Measurements from ENCODE around the gene CDX1. TPM values are rescaled to one million over a fixed set of nuclear protein-coding genes. Genes with fewer than 3 reads are reported as not detected.

CDX1 gene
- total and polyA plus RNA-seq, 2 experiments from 2014 or later: 43.3 to 54.6 TPM

DNA sequence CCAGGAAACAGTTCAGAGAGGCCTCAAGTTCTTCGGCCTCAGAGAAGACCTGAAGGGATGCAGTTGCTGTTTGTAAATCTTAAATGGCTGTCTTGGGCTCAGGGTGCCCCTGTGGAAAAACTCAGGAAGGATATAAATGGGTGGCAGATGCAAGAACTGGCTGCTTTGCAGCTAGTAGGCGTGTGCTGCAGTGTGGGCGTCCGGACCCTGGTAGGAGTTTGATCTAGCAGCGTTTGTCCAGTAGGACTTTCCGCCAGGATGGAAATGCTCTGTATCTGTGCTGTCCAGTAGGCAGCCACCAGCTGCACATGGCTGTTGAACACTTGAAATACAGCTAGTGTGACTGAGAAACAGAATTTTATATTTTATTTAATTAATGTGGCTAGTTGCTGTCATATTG is 7.7 kb downstream of the CDX1 start:
- H3K4me2 ChIP-seq: no peak overlapping the region
- H4K20me1 ChIP-seq (ENCODE audit: insufficient read depth, poor library complexity, severe bottlenecking): no peaks in the 10 kb centered on the region
- H3K4me1 ChIP-seq (ENCODE audit: insufficient read depth): peaks cover 17% of the 10 kb centered on the region
- H3K27ac ChIP-seq: no peak overlapping the region
- no peaks in the 10 kb centered on the region for H3K27me3 ChIP-seq
- H2AFZ ChIP-seq: no peak overlapping the region
- TF ChIP-seq, protein P1, sequence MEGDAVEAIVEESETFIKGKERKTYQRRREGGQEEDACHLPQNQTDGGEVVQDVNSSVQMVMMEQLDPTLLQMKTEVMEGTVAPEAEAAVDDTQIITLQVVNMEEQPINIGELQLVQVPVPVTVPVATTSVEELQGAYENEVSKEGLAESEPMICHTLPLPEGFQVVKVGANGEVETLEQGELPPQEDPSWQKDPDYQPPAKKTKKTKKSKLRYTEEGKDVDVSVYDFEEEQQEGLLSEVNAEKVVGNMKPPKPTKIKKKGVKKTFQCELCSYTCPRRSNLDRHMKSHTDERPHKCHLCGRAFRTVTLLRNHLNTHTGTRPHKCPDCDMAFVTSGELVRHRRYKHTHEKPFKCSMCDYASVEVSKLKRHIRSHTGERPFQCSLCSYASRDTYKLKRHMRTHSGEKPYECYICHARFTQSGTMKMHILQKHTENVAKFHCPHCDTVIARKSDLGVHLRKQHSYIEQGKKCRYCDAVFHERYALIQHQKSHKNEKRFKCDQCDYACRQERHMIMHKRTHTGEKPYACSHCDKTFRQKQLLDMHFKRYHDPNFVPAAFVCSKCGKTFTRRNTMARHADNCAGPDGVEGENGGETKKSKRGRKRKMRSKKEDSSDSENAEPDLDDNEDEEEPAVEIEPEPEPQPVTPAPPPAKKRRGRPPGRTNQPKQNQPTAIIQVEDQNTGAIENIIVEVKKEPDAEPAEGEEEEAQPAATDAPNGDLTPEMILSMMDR (IDR thresholded peaks at IDR 0.05; ENCODE audit: poor library complexity): no peak
- TF ChIP-seq EZH2phosphoT487 (IDR thresholded peaks at IDR 0.05; ENCODE audit: low read depth, severe bottlenecking, unreplicated experiment) (no peak), EZH2 (IDR thresholded peaks at IDR 0.05; ENCODE audit: borderline replicate concordance) (no peak)
- H3K36me3 ChIP-seq (replicated peaks; ENCODE audit: insufficient read depth, low read depth): no peaks in the 10 kb centered on the region
- 91% methylated on average over 6 of the region's 6 CpGs for WGBS (ENCODE audit: low lambda C conversion rate, missing lambda C conversion rate)
- H3K4me3 ChIP-seq: no peak overlapping the region
- H3K79me2 ChIP-seq: peaks cover 27% of the 10 kb centered on the region
- DNase-seq (ENCODE audit: low spot score): no peak
- no peaks in the 10 kb centered on the region for H3K9me3 ChIP-seq (ENCODE audit: low read depth)
- no peaks in the 10 kb centered on the region for H3K9me2 ChIP-seq (replicated peaks; ENCODE audit: insufficient read depth)

DNA sequence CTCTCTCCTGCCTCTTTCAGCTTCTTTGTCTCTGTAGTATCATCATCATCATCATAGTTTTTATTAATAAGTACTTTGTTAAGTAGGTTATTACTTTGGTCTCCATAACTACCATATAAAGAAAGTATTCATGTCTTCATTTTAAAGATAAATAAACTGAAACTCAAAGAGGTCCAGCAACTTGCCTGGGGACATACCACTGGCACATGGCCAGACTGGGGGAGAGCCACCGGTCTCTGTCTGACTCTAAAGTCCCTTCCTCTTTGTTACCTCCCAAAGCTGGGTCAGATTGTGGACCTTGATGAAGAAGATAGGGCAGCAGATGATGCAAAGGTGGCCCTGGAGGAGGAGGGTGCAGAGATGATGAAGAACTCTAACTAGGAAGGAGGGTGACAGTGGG is 8.5 kb downstream of the CDX1 start:
- Histone ChIP-seq H3K27me3 (no peaks in the 10 kb centered on the region), H3K9me3 (ENCODE audit: low read depth) (no peaks in the 10 kb centered on the region), H3K27ac (no peak overlapping the region)

DNA sequence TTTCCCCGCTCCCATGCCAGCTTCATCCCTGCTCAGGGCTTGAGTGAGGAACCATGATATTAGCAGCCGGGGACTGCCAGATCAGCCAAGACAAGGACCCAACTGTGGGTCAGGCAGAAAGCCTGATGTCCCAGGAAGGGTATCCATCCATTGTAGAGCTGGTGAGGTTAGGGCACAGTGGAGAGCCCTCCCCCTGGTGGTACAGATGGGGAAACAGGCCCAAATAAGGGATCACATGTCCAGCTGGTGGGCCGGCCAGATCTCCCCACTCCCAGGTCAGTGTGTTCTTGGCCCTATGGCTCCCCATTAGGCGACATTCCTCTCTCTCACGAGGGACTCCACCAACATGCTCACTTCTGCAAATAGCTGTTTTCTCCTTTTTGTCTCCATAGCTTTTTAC is 9.0 kb downstream of the CDX1 start:
- Histone ChIP-seq H3K36me3 (replicated peaks; ENCODE audit: insufficient read depth, low read depth) (no peaks in the 10 kb centered on the region), H3K27me3 (no peaks in the 10 kb centered on the region), H3K4me3 (no peak overlapping the region), H3K9me2 (replicated peaks; ENCODE audit: insufficient read depth) (no peaks in the 10 kb centered on the region), H3K79me2 (peaks cover 28% of the 10 kb centered on the region), H3K9me3 (ENCODE audit: low read depth) (no peaks in the 10 kb centered on the region), H3K4me2 (no peak overlapping the region), H3K27ac (no peak overlapping the region), H2AFZ (no peak overlapping the region), H3K4me1 (ENCODE audit: insufficient read depth) (peaks cover 23% of the 10 kb centered on the region), H4K20me1 (ENCODE audit: insufficient read depth, poor library complexity, severe bottlenecking) (no peaks in the 10 kb centered on the region)
- no peak for TF ChIP-seq EZH2phosphoT487 (IDR thresholded peaks at IDR 0.05; ENCODE audit: low read depth, severe bottlenecking, unreplicated experiment)
- TF ChIP-seq, protein P1 (IDR thresholded peaks at IDR 0.05; ENCODE audit: poor library complexity): peak; percentile 27
- no peak for DNase-seq (ENCODE audit: low spot score)
- WGBS (ENCODE audit: low lambda C conversion rate, missing lambda C conversion rate): 68% methylated on average over 5 of the region's 5 CpGs

More for the DNA sequence above, 8.5 kb downstream of the CDX1 start:
- peaks cover 18% of the 10 kb centered on the region for H3K4me1 ChIP-seq (ENCODE audit: insufficient read depth)
- no peak overlapping the region for H3K4me2 ChIP-seq
- TF ChIP-seq EZH2phosphoT487 (IDR thresholded peaks at IDR 0.05; ENCODE audit: low read depth, severe bottlenecking, unreplicated experiment): no peak
- TF ChIP-seq EZH2 (IDR thresholded peaks at IDR 0.05; ENCODE audit: borderline replicate concordance): no peak
- TF ChIP-seq, protein P1 (IDR thresholded peaks at IDR 0.05; ENCODE audit: poor library complexity): no peak
- H4K20me1 ChIP-seq (ENCODE audit: insufficient read depth, poor library complexity, severe bottlenecking): no peaks in the 10 kb centered on the region
- H3K9me2 ChIP-seq (replicated peaks; ENCODE audit: insufficient read depth): no peaks in the 10 kb centered on the region
- no peak for DNase-seq (ENCODE audit: low spot score)
- H3K79me2 ChIP-seq: peaks cover 28% of the 10 kb centered on the region
- H3K36me3 ChIP-seq (replicated peaks; ENCODE audit: insufficient read depth, low read depth): no peaks in the 10 kb centered on the region
- 68% methylated on average over 1 of the region's 1 CpG for WGBS (ENCODE audit: low lambda C conversion rate, missing lambda C conversion rate)
- H3K4me3 ChIP-seq: no peak overlapping the region
- H2AFZ ChIP-seq: no peak overlapping the region

Measured in hepatocyte (in vitro differentiated cells).